Frontal cortex (tissue), 4 donors: ENCODE data around the gene CSNK1D. TPM values are rescaled to one million over a fixed set of nuclear protein-coding genes. Genes with fewer than 3 reads are reported as not detected.

ENCODE experiments used
- DNase-seq, 2 donors: peaks; one replicate each; pipeline ENCODE4 v3.0.0; 2012; ENCODE audit warnings: low spot score in 2 of 2
- FAIRE-seq: peaks from 2 replicates; lab custom pipeline; 2012; peaks lifted over from hg19 to GRCh38; lab: Jason Lieb, UNC
- total RNA-seq: library from RNA; depleted of rRNA; stranded (reverse); fragments of >200 nt; gene quantifications from one replicate; pipeline ENCODE4 v1.2.3, GENCODE V29; 2014
- donor health status: control.
- donor health status: control.
- donor health status: control.

CSNK1D gene
- total RNA-seq: 22.8 TPM

DNA sequence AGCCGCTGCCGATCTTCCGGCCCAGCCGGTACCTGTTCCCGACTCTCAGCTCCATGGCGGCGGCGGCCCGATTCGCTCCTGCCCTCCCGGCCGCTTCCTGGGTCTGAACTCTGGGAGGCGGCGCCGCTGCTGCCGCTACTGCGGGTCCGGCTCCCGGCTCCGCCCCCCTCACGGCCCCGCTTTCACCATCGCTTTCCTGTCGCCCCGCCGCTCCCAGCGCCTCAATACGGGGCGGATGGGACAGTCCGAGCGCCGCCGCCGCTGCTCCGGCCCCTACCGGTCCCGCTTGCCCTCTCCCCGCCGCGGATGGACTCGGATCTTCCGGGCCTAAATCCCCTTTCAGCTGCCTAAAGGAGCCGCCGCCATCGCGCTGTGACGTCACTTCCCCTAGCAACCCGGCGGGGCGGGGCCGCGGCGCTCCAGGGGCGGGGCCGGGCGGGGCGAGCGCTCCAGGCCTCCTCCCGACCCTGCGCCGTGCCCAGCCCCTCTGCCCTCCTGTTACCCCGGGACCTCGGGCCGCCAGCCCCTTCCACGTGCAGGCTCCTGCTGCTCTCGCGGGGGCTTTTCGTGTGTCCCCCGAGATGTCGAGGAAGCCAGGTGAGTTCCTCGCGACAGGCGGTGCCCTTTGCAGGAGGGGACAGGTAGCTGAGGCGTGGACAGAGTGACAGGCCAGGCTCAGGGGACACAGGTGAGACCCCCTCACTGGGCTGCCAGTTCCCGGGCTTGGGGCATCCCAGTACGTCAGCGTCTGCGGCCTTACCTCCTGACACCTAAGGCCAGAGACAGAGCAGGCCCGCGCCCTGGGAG, at the start of gene CSNK1D:
CSNK1D (minus strand) TSS at position 374 of the 807 bp plus-strand sequence; CDS start at position 55, 319 bp downstream.
- DNase-seq: peak; percentile 98
- FAIRE-seq: no peak

GRCh38 chr17:82322526-82323453, 49.3 kb upstream of the CSNK1D start:
- no peak for DNase-seq
- FAIRE-seq: no peak

GRCh38 chr17:82321947-82322466, 48.5 kb upstream of the CSNK1D start:
- no peak for DNase-seq
- no peak for FAIRE-seq

GRCh38 chr17:82320956-82321927, 47.7 kb upstream of the CSNK1D start:
- FAIRE-seq: no peak
- peak; percentile 71 for DNase-seq

- no peak for DNase-seq
- no peak for FAIRE-seq
These were observed 46.8 kb upstream of the CSNK1D start for GRCh38 chr17:82320140-82320840.

DNA sequence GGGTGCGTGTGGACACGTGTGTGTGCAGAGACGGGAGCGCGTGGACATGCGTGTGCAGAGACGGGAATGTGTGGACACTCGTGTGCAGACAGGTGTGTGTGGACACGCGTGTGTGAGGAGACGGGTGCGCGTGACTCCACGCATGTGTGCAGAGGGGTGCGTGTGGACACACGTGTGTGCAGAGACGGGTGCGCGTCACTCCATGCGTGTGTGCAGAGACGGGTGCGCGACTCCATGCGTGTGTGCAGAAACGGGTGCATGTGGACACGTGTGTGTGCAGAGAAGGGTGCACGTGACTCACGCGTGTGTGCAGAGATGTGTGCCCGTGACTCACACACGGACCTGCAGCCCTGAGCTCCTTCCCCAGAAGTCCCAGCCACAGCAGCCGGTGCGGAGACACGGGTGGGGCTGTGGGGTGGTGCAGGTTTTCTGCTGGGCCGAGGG, 46.1 kb upstream of the CSNK1D start:
- no peak for FAIRE-seq
- DNase-seq: no peak

GRCh38 chr17:82318772-82319606, 45.5 kb upstream of the CSNK1D start:
- DNase-seq (no peak), FAIRE-seq (no peak)

DNA sequence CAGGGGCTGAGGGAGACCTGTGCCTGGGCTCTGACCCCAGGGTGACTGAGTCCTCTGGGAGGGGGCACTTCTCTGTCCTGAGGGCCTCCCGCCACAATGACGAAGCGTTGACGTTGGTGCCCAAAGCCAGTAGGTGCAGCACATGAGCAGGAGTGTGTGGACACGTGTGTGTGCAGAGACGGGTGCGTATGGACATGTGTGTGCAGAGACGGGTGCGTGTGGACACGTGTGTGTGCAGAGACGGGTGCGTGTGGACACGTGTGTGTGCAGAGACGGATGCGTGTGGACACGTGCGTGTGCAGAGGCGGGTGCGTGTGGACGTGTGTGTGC, 44.6 kb upstream of the CSNK1D start:
- no peak for FAIRE-seq
- DNase-seq: no peak

DNA sequence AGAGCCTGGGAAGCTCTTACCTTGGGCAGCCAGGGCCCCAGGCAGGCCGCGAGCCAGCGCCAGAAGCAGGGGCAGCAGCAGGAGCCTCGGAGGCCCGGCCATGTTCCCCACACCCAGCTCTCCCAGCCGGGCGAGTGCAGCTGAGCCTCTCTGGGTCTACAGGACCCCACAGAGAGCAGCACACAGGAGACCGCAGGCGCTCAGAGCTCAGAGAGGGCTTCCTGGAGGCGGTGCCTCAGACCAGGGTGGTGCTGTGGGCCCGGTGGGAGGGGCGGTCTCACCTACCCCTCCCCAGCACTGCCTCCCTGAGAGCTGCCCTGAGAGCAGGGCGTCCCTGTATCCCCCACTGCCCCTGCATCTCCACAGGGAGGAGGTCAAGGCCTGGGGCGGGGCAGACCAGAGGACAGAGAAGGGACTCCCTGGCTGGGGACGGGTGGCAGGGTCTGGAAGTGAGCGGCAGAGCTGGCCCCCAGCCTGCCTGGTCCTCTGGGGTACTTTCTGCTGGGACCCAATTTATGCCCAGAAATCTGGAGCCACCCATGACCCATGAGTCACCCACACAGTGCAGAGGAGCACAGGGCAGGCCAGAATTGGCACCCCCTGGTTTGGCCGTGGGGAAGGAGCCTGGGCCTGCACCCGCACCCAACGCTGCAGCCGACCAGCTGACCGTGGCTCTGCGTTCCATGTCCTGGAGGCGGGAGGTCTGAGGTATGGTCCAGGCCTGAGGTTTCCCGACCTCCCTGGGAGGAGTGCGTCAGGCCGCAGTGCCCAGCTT, 44.1 kb upstream of the CSNK1D start, which contains the start of gene CD7:
CD7 (minus strand) TSS at position 215 of the 775 bp plus-strand sequence; CDS start at position 102, 113 bp downstream.
- no peak for FAIRE-seq

GRCh38 chr17:82316651-82317393, 43.3 kb upstream of the CSNK1D start:
- no peak for FAIRE-seq
- no peak for DNase-seq

More for the DNA sequence above, 44.1 kb upstream of the CSNK1D start, which contains the start of gene CD7:
- no peak for DNase-seq

GRCh38 chr17:82315703-82316358, 42.3 kb upstream of the CSNK1D start:
- no peak for FAIRE-seq
- DNase-seq: no peak

DNA sequence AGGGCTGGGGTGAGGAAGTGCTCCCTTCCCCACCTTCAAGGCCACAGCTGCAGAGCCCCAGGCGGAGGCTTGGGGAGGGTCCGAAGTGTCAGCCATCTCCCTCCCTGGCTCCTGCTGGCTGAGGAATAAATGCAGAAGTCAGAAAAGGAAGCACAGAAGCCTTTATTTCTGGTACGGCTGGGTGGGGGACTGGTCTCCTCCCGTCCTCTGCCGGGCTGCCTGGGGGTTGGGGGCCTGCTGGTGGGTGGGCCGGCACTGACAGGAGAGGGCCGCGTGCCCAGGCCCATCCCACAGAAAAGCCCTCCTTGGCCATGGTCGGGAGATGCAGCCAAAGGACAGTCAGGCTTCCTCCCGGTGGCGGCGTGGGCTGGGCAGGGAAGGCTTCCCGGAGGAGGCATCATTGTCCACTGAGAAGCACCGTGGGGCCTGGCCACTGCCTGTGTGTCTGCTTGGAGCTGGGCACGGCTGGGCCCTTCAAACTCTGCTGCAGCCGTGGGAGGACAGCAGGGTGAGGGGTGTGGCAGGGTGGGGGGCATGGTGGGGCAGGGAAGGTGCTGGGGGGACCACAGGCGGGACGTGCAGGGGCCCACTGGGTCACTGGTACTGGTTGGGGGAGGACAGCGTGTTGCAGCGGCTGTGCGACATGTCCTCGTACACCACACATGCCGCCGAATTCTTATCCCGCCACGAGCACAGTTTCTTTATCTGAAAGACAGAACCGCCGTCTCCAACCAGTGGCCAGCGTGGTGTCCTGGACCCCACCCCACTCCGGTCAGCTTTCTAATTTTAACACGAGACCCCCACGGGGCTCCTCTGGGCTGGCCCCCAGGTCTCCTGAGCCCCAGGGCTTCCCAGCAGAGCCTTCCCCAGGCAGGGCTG, 41.5 kb upstream of the CSNK1D start:
- DNase-seq (no peak), FAIRE-seq (no peak)

- DNase-seq (no peak), FAIRE-seq (no peak)
These were observed 40.7 kb upstream of the CSNK1D start for GRCh38 chr17:82314012-82314726.
